Astrocyte (in vitro differentiated cells and primary cell): Measurements from ENCODE around the gene KHK. TPM values are rescaled to one million over a fixed set of nuclear protein-coding genes. Genes with fewer than 3 reads are reported as not detected.

Source experiments
- DNase-seq: peaks from one replicate; pipeline ENCODE4 v3.0.0-alpha.2; 2010; ENCODE audit warnings: low read depth
- FAIRE-seq: peaks from 2 replicates; lab custom pipeline; 2011; peaks lifted over from hg19 to GRCh38; lab: Jason Lieb, UNC
- H2AFZ ChIP-seq: 2 replicates; pipeline ENCODE4 v1.6.0; 2012; ENCODE audit warnings: low read depth, low read length, inconsistent platforms
- H3K27ac ChIP-seq: 2 replicates; pipeline ENCODE4 v1.5.1; 2011; ENCODE audit warnings: low read depth, low read length, inconsistent platforms
- H3K27me3 ChIP-seq: 2 replicates; pipeline ENCODE4 v1.6.0; 2011; ENCODE audit warnings: low read length, inconsistent platforms; ENCODE audit not compliant: insufficient read depth
- H3K36me3 ChIP-seq: 2 replicates; pipeline ENCODE4 v1.5.1; 2011; ENCODE audit warnings: low read length, inconsistent platforms; ENCODE audit not compliant: insufficient read depth
- H3K4me1 ChIP-seq: 2 replicates; pipeline ENCODE4 v1.5.1; 2011; ENCODE audit warnings: low read length, inconsistent platforms; ENCODE audit not compliant: insufficient read depth
- H3K4me2 ChIP-seq: 2 replicates; pipeline ENCODE4 v1.6.0; 2012; ENCODE audit warnings: low read length, inconsistent platforms
- H3K4me3 ChIP-seq: 2 replicates; pipeline ENCODE4 v1.5.1; 2011; ENCODE audit warnings: low read depth, mild to moderate bottlenecking, low read length, inconsistent platforms; ENCODE audit not compliant: insufficient read depth
- H3K79me2 ChIP-seq: 2 replicates; pipeline ENCODE4 v1.6.0; 2012; ENCODE audit warnings: mild to moderate bottlenecking, low read length, inconsistent platforms; ENCODE audit not compliant: insufficient read depth
- H3K9ac ChIP-seq: 2 replicates; pipeline ENCODE4 v1.6.0; 2012; ENCODE audit warnings: mild to moderate bottlenecking, low read length, inconsistent platforms
- H3K9me3 ChIP-seq: 2 replicates; pipeline ENCODE4 v1.5.1; 2012; ENCODE audit warnings: low read depth, mild to moderate bottlenecking, low read length, inconsistent platforms; ENCODE audit not compliant: insufficient read depth
- H4K20me1 ChIP-seq: 2 replicates; pipeline ENCODE4 v1.6.0; 2012; ENCODE audit warnings: low read length, inconsistent platforms; ENCODE audit not compliant: insufficient read depth
- H3K27ac Mint-ChIP-seq: one replicate; pipeline ENCODE4 v1.8.0; 2021; ENCODE audit warnings: mild to moderate bottlenecking, mixed read lengths; ENCODE audit not compliant: unreplicated experiment
- H3K27me3 Mint-ChIP-seq: one replicate; pipeline ENCODE4 v1.8.0; 2021; ENCODE audit warnings: low read depth, mixed read lengths; ENCODE audit not compliant: unreplicated experiment
- H3K36me3 Mint-ChIP-seq: one replicate; pipeline ENCODE4 v1.8.0; 2021; ENCODE audit warnings: low read depth, mixed read lengths; ENCODE audit not compliant: unreplicated experiment
- H3K4me1 Mint-ChIP-seq: one replicate; pipeline ENCODE4 v1.8.0; 2021; ENCODE audit warnings: low read depth, mixed read lengths; ENCODE audit not compliant: unreplicated experiment
- H3K4me3 Mint-ChIP-seq: one replicate; pipeline ENCODE4 v1.8.0; 2021; ENCODE audit warnings: mild to moderate bottlenecking, moderate library complexity, mixed read lengths; ENCODE audit not compliant: unreplicated experiment
- H3K9me3 Mint-ChIP-seq: one replicate; pipeline ENCODE4 v1.8.0; 2021; ENCODE audit warnings: mild to moderate bottlenecking, mixed read lengths; ENCODE audit not compliant: unreplicated experiment
- CTCF ChIP-seq: IDR thresholded peaks from 2 replicates; pipeline ENCODE4 v1.5.1; 2011; ENCODE audit warnings: low read depth, mild to moderate bottlenecking, inconsistent platforms, low read length, moderate library complexity; ENCODE audit not compliant: insufficient read depth
- EZH2 ChIP-seq: IDR thresholded peaks from 2 replicates; pipeline ENCODE4 v1.6.1; 2012; ENCODE audit warnings: mild to moderate bottlenecking, low read length, inconsistent platforms; ENCODE audit not compliant: insufficient read depth
- total RNA-seq: library from RNA; stranded (reverse); gene quantifications from 2 replicates; pipeline ENCODE4 v1.2.1, GENCODE V29; 2021

KHK gene
- total RNA-seq, 1 donor from 2014 or later: 0.95 TPM

DNA sequence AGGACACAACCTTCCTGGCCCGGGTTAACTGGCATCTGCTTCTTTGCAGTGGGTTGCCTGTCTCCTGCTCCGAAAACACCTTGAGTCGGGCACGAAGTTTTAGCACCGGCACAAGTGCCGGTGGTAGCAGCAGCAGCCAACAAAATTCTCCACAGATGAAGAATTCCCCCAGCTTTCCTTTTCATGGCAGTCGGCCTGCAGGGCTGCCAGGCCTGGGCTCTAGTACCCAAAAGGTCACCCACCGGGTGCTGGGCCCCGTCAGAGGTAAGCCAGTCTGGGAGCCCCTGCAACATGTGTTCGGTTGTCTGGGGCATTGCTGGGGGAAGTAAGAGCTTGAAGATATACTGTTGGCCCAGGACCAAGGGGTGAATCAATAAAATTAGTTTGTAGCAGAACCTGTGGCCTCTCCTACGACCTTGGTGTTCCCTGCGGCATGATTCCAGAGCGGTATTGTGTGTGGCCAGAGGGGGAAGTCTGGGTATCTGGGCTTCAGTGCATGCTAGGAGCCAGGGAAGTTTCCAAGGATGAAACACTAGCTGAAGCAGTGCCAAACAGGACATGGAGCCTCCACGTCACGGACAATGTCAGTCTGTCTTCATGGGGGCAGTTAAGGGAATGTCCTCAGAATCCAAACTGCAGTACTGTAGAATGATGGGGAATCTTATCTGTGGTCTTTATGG is 27.3 kb upstream of the KHK start:
- TF ChIP-seq EZH2 (no peak), CTCF (no peak)
- no peaks in the 10 kb centered on the region for H3K9me3 Mint-ChIP-seq
- no peaks in the 10 kb centered on the region for H3K4me1 Mint-ChIP-seq
- Histone ChIP-seq H3K4me3 (no peak overlapping the region), H3K9ac (no peak overlapping the region), H4K20me1 (peaks cover 27% of the 10 kb centered on the region), H3K79me2 (no peaks in the 10 kb centered on the region), H3K4me2 (no peak overlapping the region), H3K9me3 (no peaks in the 10 kb centered on the region), H3K4me1 (no peaks in the 10 kb centered on the region), H3K27me3 (no peaks in the 10 kb centered on the region), H3K27ac (no peak overlapping the region), H2AFZ (no peak overlapping the region), H3K36me3 (peaks cover 11% of the 10 kb centered on the region)
- DNase-seq (no peak), FAIRE-seq (no peak)
- no peaks in the 10 kb centered on the region for H3K27me3 Mint-ChIP-seq
- H3K4me3 Mint-ChIP-seq: no peak overlapping the region
- peak overlapping the region; percentile 5 for H3K27ac Mint-ChIP-seq
- peaks cover 25% of the 10 kb centered on the region for H3K36me3 Mint-ChIP-seq

DNA sequence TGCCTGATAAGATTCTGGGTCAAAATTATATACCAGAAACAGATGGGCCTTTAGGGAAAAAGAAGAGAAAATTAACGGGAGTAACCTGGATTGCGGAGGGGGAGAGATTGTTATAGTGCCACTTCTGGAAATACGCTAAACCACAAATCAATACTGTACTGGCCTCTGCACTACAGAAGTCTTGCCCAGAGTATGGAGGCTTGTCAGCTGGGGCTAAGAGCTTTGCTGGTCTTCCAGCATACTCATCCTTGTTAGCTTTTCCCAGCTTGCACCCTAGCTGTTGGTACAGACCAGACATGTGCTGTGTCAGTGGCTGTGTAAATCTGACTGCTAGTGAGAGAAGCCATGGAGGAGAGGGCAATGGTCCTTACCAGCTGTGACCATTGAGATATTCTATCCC is 26.2 kb upstream of the KHK start:
- H3K4me1 Mint-ChIP-seq: no peaks in the 10 kb centered on the region
- no peaks in the 10 kb centered on the region for H3K9me3 Mint-ChIP-seq
- DNase-seq (no peak), FAIRE-seq (no peak)
- Histone ChIP-seq H3K9me3 (no peaks in the 10 kb centered on the region), H3K4me2 (no peak overlapping the region), H2AFZ (no peak overlapping the region), H3K9ac (no peak overlapping the region), H3K4me3 (no peak overlapping the region), H3K27me3 (no peaks in the 10 kb centered on the region), H3K36me3 (peaks cover 13% of the 10 kb centered on the region), H4K20me1 (peaks cover 32% of the 10 kb centered on the region), H3K79me2 (peaks cover 3% of the 10 kb centered on the region), H3K27ac (no peak overlapping the region), H3K4me1 (no peaks in the 10 kb centered on the region)
- TF ChIP-seq EZH2 (no peak), CTCF (no peak)
- H3K27me3 Mint-ChIP-seq: no peaks in the 10 kb centered on the region
- peaks cover 17% of the 10 kb centered on the region for H3K36me3 Mint-ChIP-seq
- no peak overlapping the region for H3K27ac Mint-ChIP-seq
- H3K4me3 Mint-ChIP-seq: no peak overlapping the region

- H3K36me3 ChIP-seq: peaks cover 35% of the 10 kb centered on the region
- no peak overlapping the region for H3K4me2 ChIP-seq
- H3K27ac Mint-ChIP-seq: no peak overlapping the region
- H3K27me3 Mint-ChIP-seq: no peaks in the 10 kb centered on the region
- FAIRE-seq (no peak), DNase-seq (no peak)
- peaks cover 16% of the 10 kb centered on the region for H3K4me1 ChIP-seq
- no peak overlapping the region for H3K9ac ChIP-seq
- H3K4me1 Mint-ChIP-seq: peaks cover 24% of the 10 kb centered on the region
- H3K27ac ChIP-seq: no peak overlapping the region
- H3K4me3 ChIP-seq: no peak overlapping the region
- TF ChIP-seq EZH2 (no peak), CTCF (no peak)
- no peaks in the 10 kb centered on the region for H3K9me3 Mint-ChIP-seq
- no peak overlapping the region for H2AFZ ChIP-seq
- H3K27me3 ChIP-seq: no peaks in the 10 kb centered on the region
- no peaks in the 10 kb centered on the region for H3K9me3 ChIP-seq
- no peak overlapping the region for H3K4me3 Mint-ChIP-seq
- H4K20me1 ChIP-seq: peaks cover 63% of the 10 kb centered on the region
- H3K79me2 ChIP-seq: peaks cover 38% of the 10 kb centered on the region
- peaks cover 27% of the 10 kb centered on the region for H3K36me3 Mint-ChIP-seq
These were observed 21.4 kb upstream of the KHK start for GRCh38 chr2:27065128-27065527.
